ENCODE measurements around the gene MPZL1.

Gene MPZL1

DNA sequence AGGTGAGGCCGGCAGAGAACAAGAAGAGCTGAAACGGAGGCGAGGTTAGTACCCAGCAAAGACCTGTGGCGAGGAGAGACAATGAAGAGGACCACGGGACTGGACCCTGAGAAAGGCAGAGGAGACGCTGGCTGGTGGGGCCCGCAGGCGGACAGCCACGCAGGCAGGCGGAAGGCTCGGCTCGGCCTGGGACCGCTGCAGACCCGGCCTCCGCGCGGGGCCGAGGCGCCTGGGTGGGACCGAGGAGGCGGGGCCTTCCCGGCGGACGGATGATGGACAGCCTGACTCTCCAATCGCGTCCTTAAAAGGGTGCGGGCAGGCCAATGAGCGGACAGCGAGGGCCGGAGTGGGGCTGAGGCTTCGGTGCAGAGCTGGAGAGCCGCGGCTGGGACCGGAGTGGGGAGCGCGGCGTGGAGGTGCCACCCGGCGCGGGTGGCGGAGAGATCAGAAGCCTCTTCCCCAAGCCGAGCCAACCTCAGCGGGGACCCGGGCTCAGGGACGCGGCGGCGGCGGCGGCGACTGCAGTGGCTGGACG lies at the start of gene MPZL1:
TSS of gene MPZL1 (plus strand) at position 366 of the 535 bp plus-strand sequence. CDS start 170 bp downstream, outside the sequence.
- DNase-seq (ENCODE audit: low read depth), result peak; percentile 88

DNA sequence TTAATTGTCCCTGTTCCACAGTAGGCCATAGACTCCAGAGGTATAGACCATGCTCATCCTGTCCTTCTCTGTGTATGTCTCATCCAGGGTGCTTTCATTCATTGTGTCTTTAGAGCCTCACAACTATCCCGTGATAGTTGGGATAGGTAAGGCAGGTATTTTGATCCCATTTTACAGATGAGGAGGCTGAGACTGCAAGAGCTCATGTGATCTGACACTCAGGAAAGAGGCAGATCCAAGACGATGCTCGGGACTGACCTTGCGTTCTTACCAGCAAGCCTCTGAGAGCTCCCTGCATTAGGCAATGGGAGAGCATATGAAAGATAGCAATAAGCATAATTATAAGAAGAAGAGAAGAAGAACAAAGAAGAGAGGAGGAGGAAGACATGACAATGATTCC lies 49.0 kb upstream of the MPZL1 start:
- DNase-seq (ENCODE audit: low read depth), result no peak

DNA sequence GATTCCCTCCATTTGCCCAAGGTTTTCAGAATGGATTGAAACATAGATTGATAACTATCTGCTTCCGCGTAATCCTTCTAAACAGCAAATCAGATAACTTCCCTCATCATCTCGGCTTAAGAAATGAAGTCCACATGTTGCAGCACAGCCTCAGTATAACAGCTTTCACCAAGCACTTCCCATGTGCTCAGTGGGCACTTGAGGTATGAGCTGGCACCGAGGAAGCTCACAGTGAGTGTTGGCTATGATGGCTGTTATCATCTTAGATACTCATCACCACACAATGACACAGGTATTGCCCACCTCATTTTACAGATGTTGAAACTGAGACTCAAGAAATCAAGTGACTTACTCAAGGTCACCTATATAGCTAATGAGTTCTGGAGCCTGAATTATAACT lies 48.5 kb upstream of the MPZL1 start:
- no peak for DNase-seq (ENCODE audit: low read depth)

DNA sequence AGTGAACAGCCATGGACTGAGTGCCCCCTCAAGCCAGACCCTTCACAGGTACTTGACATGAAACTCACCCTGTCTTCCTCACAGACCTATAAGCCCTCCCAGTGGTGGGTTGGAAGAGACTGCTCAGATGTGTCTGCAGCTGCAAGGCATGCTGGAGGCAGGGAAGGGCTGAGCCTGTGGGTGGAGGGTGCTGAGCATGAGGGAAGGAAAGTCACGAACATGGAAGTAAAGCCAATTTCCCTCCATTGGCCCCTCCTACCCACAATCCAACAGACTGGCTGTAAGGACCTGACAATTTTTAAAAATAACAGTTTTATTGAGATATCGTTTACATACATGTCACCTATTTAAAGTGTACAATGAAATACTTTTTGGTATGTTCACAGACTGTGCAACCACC lies 47.6 kb upstream of the MPZL1 start:
- DNase-seq (ENCODE audit: low read depth), result no peak

DNA sequence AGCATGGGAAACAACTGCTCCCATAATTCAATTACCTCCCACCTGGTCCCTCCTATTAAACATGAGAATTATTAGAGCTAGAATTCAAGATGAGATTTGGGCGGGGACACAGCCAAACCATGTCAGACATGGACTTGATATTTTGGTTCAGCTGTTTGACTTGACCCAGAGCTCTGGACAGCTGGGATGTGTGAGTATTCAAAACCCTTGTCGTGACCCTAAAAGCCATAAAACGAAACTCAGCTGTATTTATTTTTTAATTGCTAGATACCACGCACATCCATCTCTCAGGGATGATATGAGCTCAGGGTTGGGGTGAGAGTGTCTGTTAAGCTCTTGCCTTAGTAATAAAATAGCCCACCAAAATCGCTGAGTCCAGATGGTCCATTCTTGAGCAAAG lies 46.3 kb upstream of the MPZL1 start:
- DNase-seq (ENCODE audit: low read depth), result no peak

DNA sequence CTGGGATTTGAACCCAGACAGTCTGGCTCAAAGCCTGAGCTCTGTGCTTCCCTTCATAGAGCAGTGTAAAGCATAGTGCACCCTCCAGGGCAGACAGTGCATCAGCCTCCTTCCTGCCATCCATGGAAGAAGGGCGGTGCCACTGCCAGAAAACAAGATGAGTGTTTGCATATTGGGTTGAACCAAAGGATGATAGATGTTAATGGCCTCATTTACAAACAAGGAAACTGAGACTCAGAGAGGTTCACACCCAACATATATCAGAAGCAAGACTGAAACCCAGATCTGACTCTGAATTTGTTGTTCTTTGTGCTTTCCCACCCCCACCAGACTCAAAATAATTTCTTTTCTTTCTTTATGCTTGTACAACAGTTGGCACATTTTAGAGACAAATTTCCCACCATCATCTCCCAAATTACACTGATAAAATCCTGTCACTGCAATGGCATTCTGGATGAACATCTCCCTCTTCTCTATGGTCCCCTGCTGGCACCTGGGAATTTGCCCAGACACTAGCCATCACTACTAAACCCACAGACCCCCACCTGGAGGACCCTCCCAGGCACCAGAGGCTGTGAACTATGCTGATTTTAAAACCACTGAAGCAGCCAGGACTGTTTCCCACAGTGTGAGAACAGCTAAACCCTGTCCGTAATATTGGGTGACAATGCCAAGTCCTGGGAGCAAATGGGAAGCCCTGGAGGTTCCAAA lies 45.4 kb upstream of the MPZL1 start:
- DNase-seq (ENCODE audit: low read depth), result no peak

DNA sequence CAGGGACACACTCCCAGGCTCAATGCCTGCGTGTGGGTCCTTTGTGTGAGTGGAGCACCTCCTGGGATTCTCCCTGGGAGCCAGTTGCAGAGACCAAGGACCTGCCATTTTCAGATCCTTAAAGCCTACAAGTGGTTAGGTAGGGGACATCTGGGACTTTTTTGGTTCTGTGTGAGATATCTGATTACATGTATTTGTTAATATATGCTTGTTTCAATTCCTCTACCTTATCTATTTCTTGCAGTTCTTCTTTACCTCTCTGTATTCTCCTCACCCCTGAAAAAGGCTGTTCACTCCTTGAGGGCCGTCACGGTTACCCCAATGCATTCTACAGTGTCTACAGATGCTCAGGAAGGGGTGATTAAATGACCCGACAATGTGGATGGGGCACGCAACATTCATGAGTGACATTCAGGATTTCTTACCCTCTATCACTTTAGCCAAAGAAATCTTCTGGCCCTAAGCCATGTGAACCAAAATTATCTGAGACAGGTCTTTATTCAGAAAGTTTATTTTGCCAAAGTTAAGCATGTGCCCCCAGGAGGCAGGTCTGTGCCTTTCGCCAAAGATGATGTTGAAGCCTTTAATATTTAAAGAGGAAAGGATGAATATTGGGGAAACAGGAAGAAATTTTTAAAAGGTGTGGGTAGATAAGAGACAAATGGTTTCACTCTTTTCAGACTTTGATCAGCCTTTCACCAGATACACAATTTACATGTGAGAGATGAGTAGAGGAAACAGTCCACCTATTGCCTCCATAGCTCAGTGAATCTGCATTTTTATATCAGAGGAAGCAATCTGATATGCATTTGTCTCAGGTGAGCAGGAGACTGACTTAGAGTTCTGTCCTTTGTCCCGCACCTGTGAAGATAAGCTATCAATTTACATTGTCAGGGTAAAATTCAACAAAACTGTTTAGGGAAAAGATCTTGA lies 44.6 kb upstream of the MPZL1 start:
- no peak for DNase-seq (ENCODE audit: low read depth)

DNA sequence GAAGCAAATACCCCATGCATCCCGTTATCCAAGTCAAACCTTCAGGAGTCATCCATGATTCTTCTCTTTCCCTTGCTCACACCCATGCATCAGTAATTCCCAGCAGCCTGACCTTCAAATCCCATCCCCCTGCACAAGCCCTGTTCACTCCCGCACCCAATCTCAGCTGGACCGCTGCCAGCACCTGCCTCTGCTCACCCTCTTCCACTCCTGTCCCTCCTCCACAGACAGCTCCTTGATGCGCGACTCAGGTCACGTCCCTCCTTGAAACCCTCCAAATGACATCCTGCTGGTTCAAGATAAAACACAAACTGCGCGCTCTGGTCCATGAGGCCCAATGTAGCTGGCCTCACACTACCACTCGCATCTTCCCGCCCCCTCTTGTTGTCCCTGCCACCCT lies 43.4 kb upstream of the MPZL1 start:
- DNase-seq (ENCODE audit: low read depth), result no peak

DNA sequence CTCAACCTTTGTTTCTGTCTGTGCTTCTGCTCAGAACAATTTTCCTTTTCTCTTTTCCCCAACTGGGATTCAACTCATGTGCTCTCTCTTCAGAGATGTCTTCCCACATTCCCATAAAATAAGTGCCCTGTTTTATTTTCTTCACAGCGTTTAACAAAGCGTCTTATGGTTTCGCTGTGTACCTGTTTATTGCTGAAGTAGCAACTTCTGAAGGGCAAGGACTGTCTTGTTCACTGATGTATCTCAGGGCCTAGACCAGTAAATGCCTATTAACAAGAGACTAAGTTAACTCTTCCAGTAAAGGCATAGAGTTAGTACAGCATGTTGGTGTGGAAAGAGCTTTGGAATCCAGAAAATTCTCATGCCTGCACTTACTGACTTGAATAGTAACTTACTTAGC lies 42.9 kb upstream of the MPZL1 start:
- no peak for DNase-seq (ENCODE audit: low read depth)

DNA sequence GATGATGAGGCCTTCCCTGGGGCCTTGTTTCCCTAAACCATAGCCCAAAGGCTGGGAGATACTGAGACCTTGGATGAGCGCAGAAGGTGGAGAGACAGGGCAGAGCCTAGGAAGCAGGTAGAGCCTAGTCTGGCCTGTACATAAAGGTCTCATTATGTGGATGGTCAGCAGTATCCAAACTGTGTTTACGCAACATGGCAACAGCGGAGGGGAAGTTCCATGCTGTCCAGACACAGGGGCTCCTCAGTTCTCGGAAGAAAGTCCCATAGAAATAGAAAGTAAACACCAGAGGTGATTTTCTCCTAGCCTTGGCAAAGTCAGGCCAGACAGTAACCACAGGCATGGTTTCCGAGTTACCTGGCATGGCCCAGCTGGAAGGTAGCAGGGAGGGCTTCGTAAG lies 42.1 kb upstream of the MPZL1 start:
- DNase-seq (ENCODE audit: low read depth), result no peak

DNA sequence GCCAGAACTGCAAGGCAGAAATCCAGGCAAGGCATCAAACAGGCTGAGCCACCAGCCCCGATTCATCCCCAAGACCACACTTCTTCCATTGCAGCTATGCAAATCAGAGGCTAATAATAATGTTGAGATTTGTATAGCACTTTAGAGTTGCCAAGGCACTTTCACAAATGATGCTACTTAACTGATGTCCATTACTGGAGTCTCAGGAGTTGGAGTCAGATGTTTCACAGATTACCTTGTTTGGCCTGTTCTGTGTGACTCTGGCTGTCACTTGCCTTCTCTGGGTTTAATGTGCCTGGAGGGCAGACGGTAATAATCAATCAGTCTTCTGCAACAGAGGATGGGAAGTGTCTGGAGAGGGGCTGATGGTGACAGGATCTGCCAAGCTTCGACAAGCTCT lies 40.8 kb upstream of the MPZL1 start:
- no peak for DNase-seq (ENCODE audit: low read depth)

DNA sequence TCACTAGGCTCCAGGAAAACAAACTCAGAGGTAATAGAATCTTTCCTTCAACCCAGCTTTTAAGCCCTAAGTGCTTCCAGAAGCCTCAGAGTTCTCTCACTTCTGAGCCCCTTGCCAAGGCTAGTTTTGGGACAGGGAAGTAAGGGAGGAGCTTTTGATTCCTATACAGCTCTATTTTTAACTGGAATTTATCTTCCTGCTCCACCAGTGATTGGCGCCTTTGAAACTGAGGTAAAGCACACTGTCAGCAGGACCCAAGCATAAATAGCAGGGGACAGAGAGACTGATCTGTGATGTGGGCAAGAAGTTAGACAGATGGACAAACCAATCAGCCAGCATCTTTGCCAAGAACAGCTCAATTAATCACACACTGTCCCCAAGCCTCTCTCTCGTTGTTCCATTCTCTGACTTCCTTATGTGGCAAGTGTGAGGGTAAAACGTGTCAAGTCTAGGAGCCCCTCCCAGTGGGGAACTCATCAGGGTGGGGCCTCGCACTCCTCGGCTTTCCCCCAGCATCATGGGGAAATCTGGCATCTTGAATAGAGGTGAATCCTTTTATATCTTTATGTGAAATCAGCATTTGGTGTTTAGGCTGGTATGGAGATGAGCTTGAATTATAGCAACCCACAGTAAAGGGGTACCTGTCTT lies 40.2 kb upstream of the MPZL1 start:
- DNase-seq (ENCODE audit: low read depth), result no peak

DNA sequence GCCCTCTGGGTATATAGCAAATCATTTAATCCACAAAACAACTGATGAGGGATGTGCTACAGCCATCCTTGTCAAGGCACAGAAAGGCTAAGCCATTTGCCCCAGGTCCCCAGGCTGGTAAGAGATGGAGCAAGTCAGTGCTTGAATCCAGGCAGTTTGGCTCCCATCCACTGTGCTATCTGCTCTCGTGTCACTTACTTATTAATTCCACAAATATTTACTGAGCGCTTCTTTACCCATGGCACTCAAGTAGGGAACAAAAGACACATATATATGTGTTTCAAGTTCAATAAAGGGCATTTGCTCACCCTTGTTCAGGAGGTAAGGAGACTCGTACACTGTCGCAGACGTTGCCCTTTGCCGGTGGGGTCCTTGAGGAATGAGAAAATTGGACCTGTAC lies 38.6 kb upstream of the MPZL1 start:
- no peak for DNase-seq (ENCODE audit: low read depth)

DNA sequence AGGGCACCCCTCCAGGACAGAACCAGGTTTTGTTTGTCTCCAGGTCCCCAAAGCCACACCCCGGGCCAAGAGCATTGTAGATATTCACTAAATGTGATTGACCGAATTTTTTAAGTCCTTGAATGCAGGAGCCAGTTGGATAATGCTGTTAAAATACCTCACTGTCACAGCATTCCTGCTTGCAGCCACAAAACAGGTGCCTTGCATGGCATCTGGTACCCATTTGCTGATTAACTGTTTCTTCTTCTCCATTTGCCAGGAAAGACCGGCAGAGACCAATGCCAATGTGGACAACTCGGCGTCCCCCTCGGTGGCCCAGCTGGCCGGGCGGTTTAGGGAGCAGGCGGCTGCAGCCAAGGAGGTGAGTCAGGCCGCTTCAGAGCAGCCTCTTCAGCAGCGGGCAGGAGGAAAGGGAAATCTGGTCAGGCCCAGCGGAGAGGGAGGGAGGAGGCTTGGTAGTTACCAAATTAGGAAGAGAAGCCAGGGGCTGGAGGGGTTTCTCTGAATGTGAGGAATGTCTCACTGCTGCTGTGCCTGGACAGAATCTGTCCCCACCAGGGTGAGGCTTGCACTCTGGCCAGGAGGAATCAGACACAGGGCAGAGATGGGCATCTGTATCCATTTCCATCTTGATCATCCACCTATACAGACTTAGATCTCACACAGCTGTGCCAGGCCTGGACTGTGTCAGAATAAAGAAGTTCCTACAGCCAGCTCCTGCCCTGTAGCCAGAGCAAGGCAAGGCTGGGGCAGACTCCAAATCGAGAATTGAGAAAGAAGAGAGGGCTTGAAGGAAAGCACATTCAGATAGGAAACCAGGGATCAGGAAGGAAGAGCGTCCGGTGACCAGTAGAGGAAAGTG lies 37.9 kb upstream of the MPZL1 start:
- DNase-seq (ENCODE audit: low read depth), result no peak

DNA sequence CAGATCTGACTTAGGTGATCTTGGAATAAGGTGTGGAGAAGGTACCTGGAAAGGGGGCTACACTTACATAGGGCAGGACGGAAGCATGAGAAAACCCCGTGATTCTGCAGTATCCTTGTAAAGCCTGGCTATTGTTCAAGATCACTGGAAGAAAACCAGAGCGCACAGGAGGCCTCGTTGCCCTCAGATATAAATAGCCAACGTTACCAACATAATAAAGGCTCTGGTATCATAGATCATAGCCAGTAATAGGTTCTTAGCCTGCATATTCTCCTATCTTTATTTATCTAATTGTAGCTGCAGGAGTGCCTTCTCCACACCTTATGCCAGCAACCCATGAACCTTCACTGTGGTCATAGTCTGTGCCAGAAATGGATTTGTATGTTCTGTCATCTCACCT lies 35.9 kb upstream of the MPZL1 start:
- DNase-seq (ENCODE audit: low read depth), result no peak

DNA sequence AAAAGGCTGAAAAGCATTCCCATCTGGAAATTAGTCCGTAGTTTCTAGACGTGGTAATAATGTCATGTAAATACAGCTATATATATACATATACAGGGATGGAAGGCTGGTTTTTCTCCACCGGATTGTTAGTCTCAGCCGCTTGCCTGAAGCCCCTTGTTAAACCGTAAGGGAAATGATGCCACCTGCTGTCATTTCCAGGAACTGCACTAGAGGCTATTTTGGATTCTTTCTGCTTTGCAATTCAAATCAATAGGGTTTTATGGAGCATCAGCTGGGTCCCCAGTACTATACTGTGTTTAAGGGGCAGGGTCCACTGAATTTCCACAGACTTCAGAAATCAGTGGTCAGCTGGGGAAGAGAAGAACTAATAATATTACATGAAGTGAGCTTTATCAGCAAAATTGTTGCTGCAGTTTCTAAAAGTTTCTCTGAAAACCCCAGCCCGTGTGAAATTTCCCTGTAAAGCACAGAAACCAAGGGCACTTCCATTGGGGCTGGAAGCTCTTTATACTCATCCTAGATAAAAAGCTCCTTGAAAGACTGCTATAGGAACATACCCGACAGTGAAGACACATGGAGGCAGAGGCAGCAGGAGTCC lies 33.8 kb upstream of the MPZL1 start:
- peak; percentile 64 for DNase-seq (ENCODE audit: low read depth)

DNA sequence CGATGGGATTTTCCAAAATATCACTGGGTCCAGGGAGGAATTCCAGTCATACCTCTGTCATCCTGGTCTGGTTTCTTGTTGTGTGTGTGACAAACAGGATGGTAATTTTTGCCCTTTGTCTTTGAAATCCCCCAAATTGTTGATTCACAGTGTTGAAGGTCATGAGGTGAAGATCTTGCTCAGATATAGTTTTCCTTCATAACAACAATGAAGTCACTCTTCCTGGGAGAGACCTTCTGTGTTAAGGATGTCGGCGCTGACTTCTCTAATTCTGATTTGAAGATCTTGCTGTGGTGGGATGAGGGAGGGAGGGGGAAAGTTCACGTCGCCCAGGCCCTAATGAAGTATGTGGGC lies 32.2 kb upstream of the MPZL1 start:
- DNase-seq (ENCODE audit: low read depth), result no peak

DNA sequence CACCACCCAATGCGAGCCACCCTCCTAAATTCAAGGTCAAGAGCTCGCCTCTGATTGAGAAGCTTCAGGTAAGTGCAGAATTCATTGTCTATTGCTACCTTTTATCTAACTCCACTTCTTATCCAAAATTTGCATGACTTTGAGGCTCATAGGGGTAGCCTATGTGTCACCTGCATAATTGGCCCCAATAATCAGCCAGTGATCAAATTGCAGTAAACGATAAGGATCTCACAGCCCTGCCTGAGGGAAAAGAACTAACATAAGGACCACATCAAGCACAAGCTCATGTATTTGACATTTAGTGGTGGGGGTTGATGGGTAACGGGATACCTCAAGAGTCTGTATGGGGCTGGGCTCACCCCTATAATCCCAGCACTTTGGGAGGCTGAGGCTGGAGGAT lies 31.7 kb upstream of the MPZL1 start:
- DNase-seq (ENCODE audit: low read depth), result no peak

DNA sequence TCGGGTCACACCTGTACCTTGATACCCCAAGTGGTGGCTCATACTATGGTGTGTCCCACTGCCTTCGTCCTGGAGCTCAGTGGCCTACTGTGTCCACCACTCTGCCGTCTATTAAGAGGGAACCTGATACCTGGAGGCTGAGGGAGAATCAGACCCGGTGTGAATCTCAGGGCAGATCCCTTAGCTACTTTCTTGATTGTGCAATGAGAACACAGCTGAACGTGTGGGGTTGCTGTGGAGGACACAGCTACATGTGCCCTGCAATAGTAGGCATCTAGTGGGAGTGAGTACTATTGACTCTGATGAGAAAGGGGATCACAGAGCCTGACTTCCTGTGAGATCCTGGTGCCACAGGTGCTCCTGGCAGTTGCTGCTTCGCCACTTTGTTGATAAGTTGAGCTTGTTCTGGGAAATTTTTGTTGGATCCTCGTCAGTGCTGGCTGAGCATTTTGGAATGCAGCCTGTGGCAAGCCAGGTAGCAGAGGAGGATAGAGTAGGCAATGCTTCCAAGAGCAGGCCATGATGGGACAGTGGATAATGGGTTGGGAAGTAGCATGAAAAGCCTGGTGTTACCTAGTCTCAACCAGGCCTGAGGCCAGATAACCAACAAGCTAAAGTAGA lies 28.2 kb upstream of the MPZL1 start:
- no peak for DNase-seq (ENCODE audit: low read depth)

DNA sequence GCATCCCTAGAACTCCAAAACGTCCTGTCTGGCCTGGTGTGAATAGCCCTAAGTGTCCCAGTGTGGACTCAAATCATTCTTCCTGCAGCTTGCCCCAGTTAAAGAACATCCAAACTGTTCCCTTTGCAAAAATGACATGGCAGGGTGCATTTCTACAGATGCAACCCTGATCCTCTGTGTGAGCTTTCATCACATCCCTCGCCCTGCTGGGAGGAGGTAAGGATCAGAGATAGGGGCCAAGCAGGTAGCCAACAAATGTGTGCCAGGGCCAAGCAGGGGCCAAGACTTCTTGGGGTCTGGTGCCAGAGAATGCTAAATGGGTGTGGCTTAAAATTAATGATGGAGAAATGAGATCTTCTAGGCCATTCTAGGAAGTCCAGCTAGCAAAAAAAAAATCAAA lies 27.1 kb upstream of the MPZL1 start:
- DNase-seq (ENCODE audit: low read depth), result no peak

DNA sequence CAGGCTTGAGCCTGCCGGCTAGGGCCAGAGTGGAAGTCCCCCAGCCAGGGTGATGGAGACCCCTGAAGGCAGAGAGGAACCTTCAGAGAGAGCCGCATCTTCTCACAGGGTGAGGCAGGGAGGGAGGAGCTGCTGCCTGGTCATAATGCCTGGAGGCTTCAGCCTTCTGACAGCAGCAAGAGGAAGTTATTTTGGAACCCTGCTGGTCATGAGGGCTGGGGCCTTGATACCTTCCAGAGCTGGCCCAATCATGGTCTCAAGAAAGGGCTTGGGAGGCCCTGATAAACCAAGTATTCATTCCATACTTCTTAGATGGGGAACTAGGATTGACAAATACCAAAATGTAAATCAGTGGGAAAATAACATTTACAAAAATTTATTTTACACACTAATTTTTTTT lies 26.6 kb upstream of the MPZL1 start:
- DNase-seq (ENCODE audit: low read depth), result no peak
